ENCODE results near the gene MBD5. TPM values are rescaled to one million over a fixed set of nuclear protein-coding genes. Genes with fewer than 3 reads are reported as not detected.

The MBD5 gene
- total and polyA plus RNA-seq, 12 donors: 5.6 to 61.7 (median 40.5) TPM

DNA sequence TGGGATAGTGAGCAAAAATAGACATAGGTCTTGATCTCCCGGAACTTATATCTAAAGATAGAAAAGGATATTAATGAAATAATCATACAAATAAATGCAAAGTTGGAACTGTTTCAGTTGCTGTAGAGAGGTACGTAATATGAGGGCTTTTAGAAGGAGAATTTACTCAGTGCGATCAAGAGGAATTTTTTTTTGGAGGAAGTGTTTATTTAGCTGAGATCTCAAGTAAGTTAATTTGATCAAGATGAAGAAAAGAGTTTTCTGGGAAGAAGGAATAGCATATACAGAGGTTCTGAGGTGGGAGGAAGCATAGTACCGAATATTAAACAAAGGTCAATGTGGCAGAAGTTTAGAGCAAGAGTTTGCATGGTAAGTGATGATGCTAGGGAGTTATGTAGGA, 11.3 kb downstream of the MBD5 start:
- no peak for DNase-seq
- H3K4me3 ChIP-seq: no peak overlapping the region
- intact Hi-C loops (cut with DNase I): no loop called here
- peaks cover 0 to 8% of the 10 kb centered on the region in 2 donors for H3K4me1 ChIP-seq (replicated peaks in 1 of 2)
- TF ChIP-seq, protein P1, sequence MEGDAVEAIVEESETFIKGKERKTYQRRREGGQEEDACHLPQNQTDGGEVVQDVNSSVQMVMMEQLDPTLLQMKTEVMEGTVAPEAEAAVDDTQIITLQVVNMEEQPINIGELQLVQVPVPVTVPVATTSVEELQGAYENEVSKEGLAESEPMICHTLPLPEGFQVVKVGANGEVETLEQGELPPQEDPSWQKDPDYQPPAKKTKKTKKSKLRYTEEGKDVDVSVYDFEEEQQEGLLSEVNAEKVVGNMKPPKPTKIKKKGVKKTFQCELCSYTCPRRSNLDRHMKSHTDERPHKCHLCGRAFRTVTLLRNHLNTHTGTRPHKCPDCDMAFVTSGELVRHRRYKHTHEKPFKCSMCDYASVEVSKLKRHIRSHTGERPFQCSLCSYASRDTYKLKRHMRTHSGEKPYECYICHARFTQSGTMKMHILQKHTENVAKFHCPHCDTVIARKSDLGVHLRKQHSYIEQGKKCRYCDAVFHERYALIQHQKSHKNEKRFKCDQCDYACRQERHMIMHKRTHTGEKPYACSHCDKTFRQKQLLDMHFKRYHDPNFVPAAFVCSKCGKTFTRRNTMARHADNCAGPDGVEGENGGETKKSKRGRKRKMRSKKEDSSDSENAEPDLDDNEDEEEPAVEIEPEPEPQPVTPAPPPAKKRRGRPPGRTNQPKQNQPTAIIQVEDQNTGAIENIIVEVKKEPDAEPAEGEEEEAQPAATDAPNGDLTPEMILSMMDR (IDR thresholded peaks at IDR 0.05): no peak
- no peak for TF ChIP-seq POLR2A (IDR thresholded peaks at IDR 0.05)
- no peaks in the 10 kb centered on the region for H3K36me3 ChIP-seq (replicated peaks in 1 of 2)
- no peak overlapping the region for H3K27ac ChIP-seq
- WGBS, 4 donors: 87 to 92% (median 90%) methylated on average over 4 of the region's 4 CpGs
- no peaks in the 10 kb centered on the region for H3K27me3 ChIP-seq
- H3K9me3 ChIP-seq (replicated peaks in 1 of 3): no peaks in the 10 kb centered on the region

GRCh38 chr2:148039783-148040182, 18.9 kb downstream of the MBD5 start:
- no peaks in the 10 kb centered on the region for H3K4me1 ChIP-seq (replicated peaks in 1 of 2)
- 96 to 100% (median 97%) methylated on average over 1 of the region's 1 CpG for WGBS, 4 donors
- no peaks in the 10 kb centered on the region for H3K9me3 ChIP-seq (replicated peaks in 1 of 3)
- intact Hi-C loops (cut with DNase I): no loop called here
- H3K27me3 ChIP-seq: no peaks in the 10 kb centered on the region
- H3K4me3 ChIP-seq: no peak overlapping the region
- no peak for TF ChIP-seq POLR2A (IDR thresholded peaks at IDR 0.05)
- no peak for DNase-seq
- H3K27ac ChIP-seq: no peak overlapping the region
- no peaks in the 10 kb centered on the region for H3K36me3 ChIP-seq (replicated peaks in 1 of 2)

DNA sequence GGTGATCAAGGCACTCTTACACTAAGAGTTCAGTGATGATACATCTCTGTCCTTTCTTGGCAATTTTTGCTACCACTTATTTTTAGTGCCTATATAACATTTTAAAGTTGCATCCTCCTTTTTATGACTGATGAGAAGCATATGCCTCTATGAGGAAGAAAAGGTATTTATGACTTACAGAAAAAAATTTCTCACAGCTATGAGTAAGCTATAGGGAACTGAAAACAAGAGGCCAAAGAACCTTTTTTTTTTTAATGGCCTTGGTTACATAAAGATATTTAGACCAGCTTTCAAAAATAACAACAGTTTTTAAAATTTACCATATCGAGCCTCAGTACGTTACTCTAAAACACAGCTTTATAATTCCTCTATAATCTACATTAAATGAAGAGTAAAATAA, 21.3 kb downstream of the MBD5 start:
- WGBS, 4 donors: 92 to 97% (median 95%) methylated on average over 2 of the region's 2 CpGs
- Histone ChIP-seq H3K4me1 (replicated peaks in 1 of 2) (no peaks in the 10 kb centered on the region), H3K4me3 (no peak overlapping the region), H3K36me3 (replicated peaks in 1 of 2) (no peaks in the 10 kb centered on the region), H3K27ac (no peak overlapping the region), H3K9me3 (replicated peaks in 1 of 3) (no peaks in the 10 kb centered on the region), H3K27me3 (no peaks in the 10 kb centered on the region)
- DNase-seq: no peak
- intact Hi-C loops (cut with DNase I): no loop called here
- TF ChIP-seq, protein P1 (IDR thresholded peaks at IDR 0.05): no peak
- no peak for TF ChIP-seq POLR2A (IDR thresholded peaks at IDR 0.05)

GRCh38 chr2:148044322-148044721, 23.4 kb downstream of the MBD5 start:
- Histone ChIP-seq H3K36me3 (replicated peaks in 1 of 2) (no peaks in the 10 kb centered on the region), H3K9me3 (replicated peaks in 1 of 3) (no peaks in the 10 kb centered on the region), H3K4me3 (no peak overlapping the region), H3K27me3 (no peaks in the 10 kb centered on the region), H3K27ac (no peak overlapping the region), H3K4me1 (replicated peaks in 1 of 2) (peaks cover 0 to 7% of the 10 kb centered on the region in 2 donors)
- TF ChIP-seq POLR2A (IDR thresholded peaks at IDR 0.05): no peak
- TF ChIP-seq, protein P1 (IDR thresholded peaks at IDR 0.05): no peak
- intact Hi-C loops (cut with DNase I): no loop called here
- 94 to 98% (median 97%) methylated on average over 2 of the region's 2 CpGs for WGBS, 4 donors
- DNase-seq: no peak

- Histone ChIP-seq H3K9me3 (replicated peaks in 1 of 3) (no peaks in the 10 kb centered on the region), H3K36me3 (replicated peaks in 1 of 2) (no peaks in the 10 kb centered on the region), H3K27me3 (no peaks in the 10 kb centered on the region), H3K4me1 (replicated peaks in 1 of 2) (peaks cover 0 to 7% of the 10 kb centered on the region in 2 donors), H3K27ac (no peak overlapping the region), H3K4me3 (no peak overlapping the region)
- WGBS, 4 donors: 80 to 88% (median 81%) methylated on average over 1 of the region's 1 CpG
- no peak for DNase-seq
- intact Hi-C loops (cut with DNase I): no loop called here
- TF ChIP-seq, protein P1 (IDR thresholded peaks at IDR 0.05): no peak
- no peak for TF ChIP-seq POLR2A (IDR thresholded peaks at IDR 0.05)
Measured at GRCh38 chr2:148046802-148047201, 25.9 kb downstream of the MBD5 start.

All from adrenal gland (tissue), 12 donors.